ENCODE data around the gene TTC31. TPM values are rescaled to one million over a fixed set of nuclear protein-coding genes. Genes with fewer than 3 reads are reported as not detected.
A peak's percentile ranks its signal among the peaks of the same experiment; 100 is the strongest.
"Not testable (repeated sequence)": the region's sequence is repeated elsewhere in the genome, so short reads cannot be mapped to it uniquely, and the experiment has no call there.

TTC31 gene
- total RNA-seq, 1 donor from 2014 or later, result 26.1 TPM

DNA sequence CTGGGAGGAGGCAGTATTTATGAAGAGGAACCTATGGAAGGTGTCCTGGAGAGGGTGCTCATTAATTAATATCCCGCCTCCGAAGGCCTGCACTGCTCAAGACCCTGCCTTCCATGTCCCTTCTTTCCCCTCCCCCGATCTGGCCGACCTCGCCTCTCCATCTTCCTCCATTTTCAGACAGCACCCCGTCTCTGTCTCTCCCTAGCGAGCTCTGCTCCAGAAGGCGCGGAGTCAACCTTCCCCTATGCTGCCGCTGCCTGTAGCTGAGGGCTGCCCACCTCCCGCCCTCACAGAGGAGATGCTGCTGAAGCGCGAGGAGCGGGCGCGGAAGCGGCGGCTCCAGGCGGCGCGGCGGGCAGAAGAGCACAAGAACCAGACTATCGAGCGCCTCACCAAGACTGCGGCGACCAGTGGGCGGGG is 25.7 kb upstream of the TTC31 start:
- Mint-ChIP-seq H3K27ac (peak overlapping the region; percentile 99), H3K36me3 (no peaks in the 10 kb centered on the region), H3K4me1 (peaks cover 46% of the 10 kb centered on the region), H3K27me3 (ENCODE audit: low read depth) (no peaks in the 10 kb centered on the region), H3K9me3 (no peaks in the 10 kb centered on the region), H3K4me3 (peak overlapping the region; percentile 94)
- DNase-seq (ENCODE audit: low spot score in 2 of 2, unreplicated experiment in 2 of 2), result no peak
- TF ChIP-seq, protein P1, sequence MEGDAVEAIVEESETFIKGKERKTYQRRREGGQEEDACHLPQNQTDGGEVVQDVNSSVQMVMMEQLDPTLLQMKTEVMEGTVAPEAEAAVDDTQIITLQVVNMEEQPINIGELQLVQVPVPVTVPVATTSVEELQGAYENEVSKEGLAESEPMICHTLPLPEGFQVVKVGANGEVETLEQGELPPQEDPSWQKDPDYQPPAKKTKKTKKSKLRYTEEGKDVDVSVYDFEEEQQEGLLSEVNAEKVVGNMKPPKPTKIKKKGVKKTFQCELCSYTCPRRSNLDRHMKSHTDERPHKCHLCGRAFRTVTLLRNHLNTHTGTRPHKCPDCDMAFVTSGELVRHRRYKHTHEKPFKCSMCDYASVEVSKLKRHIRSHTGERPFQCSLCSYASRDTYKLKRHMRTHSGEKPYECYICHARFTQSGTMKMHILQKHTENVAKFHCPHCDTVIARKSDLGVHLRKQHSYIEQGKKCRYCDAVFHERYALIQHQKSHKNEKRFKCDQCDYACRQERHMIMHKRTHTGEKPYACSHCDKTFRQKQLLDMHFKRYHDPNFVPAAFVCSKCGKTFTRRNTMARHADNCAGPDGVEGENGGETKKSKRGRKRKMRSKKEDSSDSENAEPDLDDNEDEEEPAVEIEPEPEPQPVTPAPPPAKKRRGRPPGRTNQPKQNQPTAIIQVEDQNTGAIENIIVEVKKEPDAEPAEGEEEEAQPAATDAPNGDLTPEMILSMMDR (IDR thresholded peaks at IDR 0.05; ENCODE audit: unreplicated experiment), result no peak

DNA sequence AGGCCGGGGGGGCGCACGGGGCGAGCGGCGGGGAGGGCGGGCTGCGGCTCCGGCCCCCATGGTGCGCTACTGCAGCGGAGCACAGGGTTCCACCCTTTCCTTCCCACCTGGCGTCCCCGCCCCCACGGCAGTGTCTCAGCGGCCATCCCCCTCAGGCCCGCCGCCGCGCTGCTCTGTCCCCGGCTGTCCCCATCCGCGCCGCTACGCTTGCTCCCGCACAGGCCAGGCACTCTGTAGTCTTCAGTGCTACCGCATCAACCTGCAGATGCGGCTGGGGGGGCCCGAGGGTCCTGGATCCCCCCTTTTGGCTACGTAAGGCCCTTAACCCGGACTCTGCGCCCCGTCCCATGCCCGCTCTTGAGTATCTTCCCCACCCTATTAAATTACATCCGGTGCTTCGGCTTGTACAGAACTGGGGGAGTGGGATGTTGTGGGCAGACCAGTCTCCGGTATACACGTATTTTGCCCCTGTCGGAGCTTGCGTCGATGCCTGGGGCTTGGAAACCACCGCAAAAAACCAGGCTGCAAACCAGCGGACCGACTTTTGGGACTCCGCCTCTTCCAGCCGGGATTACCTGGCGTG is 25.2 kb upstream of the TTC31 start:
- Mint-ChIP-seq H3K36me3 (no peaks in the 10 kb centered on the region), H3K27ac (peak overlapping the region; percentile 99), H3K4me3 (peak overlapping the region; percentile 94), H3K4me1 (peaks cover 46% of the 10 kb centered on the region), H3K9me3 (no peaks in the 10 kb centered on the region), H3K27me3 (ENCODE audit: low read depth) (no peaks in the 10 kb centered on the region)
- TF ChIP-seq, protein P1 (IDR thresholded peaks at IDR 0.05; ENCODE audit: unreplicated experiment), result no peak
- peak; percentile 59 to 80 for DNase-seq (ENCODE audit: low spot score in 2 of 2, unreplicated experiment in 2 of 2)

DNA sequence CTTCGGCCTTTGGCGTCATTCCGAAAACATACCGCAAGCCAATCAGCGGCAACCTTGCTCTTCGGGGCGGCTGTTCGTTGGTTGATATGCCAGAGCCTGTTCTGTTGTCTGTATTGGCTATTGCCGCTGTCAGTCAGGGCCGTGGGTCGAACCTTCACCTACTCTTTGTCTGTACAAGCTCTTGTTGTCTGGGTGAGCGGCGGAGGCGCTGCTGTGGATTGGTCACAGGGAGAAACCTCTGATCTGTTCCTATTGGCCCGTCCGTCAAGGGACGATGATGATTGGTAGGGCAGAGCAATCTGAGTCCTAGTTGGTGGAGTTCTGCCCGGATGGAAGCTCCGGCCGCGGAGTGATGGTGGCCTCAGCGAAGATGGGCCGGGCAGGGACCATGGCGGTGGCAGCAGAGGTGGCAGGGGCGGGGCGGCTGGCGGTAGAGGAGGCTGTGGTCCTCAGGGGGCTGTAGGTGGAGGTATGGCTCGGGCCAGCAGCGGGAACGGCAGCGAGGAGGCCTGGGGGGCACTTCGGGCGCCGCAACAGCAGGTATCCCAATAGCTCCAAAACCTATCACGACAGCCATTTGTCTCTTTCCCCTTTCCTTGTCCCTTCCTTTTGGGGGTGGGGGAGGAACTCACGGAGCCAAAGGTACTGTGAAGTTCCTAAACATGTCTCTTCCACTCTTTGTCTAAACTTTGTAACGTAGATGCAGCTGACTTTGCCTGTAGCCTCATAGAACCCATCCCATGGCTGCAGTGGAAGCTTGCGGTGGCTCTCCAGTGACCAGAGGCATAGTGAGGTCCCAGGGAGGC is 24.5 kb upstream of the TTC31 start, which contains the start of gene WBP1:
TSS of gene WBP1 (plus strand) at position 307 of the 806 bp plus-strand sequence. CDS start at position 472, 165 bp downstream.
- Mint-ChIP-seq H3K4me1 (peaks cover 49% of the 10 kb centered on the region), H3K9me3 (no peaks in the 10 kb centered on the region), H3K4me3 (peak within 1 kb of the TSS; percentile 94), H3K27me3 (ENCODE audit: low read depth) (no peaks in the 10 kb centered on the region), H3K36me3 (no peaks in the 10 kb centered on the region), H3K27ac (peak within 1 kb of the TSS; percentile 99)
- DNase-seq (ENCODE audit: low spot score in 2 of 2, unreplicated experiment in 2 of 2), result peak; percentile 98
- TF ChIP-seq, protein P1 (IDR thresholded peaks at IDR 0.05; ENCODE audit: unreplicated experiment), result no peak

DNA sequence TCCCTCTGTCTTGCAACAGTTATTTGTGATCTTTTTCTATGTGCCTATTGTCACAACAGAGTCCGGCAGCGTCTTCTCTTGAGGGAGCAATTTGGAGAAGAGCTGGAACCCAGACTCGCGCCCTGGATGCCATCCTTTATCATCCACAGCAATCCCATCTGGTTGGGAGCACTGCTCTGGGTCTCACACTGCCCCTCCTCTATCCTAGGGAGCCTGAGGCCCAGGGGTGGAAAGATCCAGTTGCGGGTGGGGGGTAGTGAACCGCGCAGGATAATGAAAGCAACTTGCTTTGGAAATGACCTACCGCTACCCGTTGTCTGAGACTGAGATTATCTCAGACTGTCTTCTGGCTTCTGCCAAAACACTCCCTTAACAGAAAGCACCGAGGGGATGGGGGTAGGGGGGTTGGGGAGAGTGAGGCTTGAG is 23.9 kb upstream of the TTC31 start:
- no peaks in the 10 kb centered on the region for H3K27me3 Mint-ChIP-seq (ENCODE audit: low read depth)
- H3K4me3 Mint-ChIP-seq, result peak overlapping the region; percentile 94
- no peak for DNase-seq (ENCODE audit: low spot score in 2 of 2, unreplicated experiment in 2 of 2)
- TF ChIP-seq, protein P1 (IDR thresholded peaks at IDR 0.05; ENCODE audit: unreplicated experiment), result no peak
- H3K27ac Mint-ChIP-seq, result peak overlapping the region; percentile 99
- H3K36me3 Mint-ChIP-seq, result no peaks in the 10 kb centered on the region
- no peaks in the 10 kb centered on the region for H3K9me3 Mint-ChIP-seq
- H3K4me1 Mint-ChIP-seq, result peaks cover 51% of the 10 kb centered on the region

DNA sequence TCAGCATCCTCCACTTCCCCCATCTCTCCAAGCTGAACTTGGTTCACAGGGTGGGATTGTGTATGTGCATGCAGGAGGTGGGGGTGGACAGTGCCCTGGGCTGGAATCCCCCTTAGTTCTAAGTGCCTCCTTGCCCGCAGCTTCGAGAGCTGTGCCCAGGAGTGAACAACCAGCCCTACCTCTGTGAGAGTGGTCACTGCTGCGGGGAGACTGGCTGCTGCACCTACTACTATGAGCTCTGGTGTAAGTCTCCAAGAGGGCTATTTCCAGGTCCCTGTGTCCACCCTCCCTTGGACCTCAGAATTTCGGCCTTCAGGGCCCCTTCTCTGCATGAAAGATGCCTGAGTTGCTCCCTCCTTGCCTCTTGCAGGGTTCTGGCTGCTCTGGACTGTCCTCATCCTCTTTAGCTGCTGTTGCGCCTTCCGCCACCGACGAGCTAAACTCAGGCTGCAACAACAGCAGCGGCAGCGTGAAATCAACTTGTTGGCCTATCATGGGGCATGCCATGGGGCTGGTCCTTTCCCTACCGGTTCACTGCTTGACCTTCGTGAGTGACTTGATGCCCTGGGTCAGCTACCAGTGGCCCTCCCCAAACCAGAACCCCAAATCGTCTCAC is 23.3 kb upstream of the TTC31 start:
- not testable (repeated sequence) for H3K36me3 Mint-ChIP-seq; DNase-seq (ENCODE audit: low spot score in 2 of 2, unreplicated experiment in 2 of 2); H3K9me3 Mint-ChIP-seq; H3K27me3 Mint-ChIP-seq (ENCODE audit: low read depth)
- Mint-ChIP-seq H3K4me3 (peak overlapping the region; percentile 94), H3K27ac (peak overlapping the region; percentile 99), H3K4me1 (peaks cover 50% of the 10 kb centered on the region)

DNA sequence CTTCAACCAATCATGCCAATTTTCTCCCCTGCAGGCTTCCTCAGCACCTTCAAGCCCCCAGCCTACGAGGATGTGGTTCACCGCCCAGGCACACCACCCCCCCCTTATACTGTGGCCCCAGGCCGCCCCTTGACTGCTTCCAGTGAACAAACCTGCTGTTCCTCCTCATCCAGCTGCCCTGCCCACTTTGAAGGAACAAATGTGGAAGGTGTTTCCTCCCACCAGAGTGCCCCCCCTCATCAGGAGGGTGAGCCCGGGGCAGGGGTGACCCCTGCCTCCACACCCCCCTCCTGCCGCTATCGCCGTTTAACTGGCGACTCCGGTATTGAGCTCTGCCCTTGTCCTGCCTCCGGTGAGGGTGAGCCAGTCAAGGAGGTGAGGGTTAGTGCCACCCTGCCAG is 22.7 kb upstream of the TTC31 start:
- Mint-ChIP-seq H3K4me1 (peaks cover 44% of the 10 kb centered on the region), H3K4me3 (peak overlapping the region; percentile 94), H3K27ac (peak overlapping the region; percentile 30)
- not testable (repeated sequence) for DNase-seq (ENCODE audit: low spot score in 2 of 2, unreplicated experiment in 2 of 2); H3K36me3 Mint-ChIP-seq; H3K27me3 Mint-ChIP-seq (ENCODE audit: low read depth); H3K9me3 Mint-ChIP-seq
